ENCODE results near the gene WDR91. TPM values are rescaled to one million over a fixed set of nuclear protein-coding genes. Genes with fewer than 3 reads are reported as not detected.
"Not testable (repeated sequence)": the region's sequence is repeated elsewhere in the genome, so short reads cannot be mapped to it uniquely, and the experiment has no call there.

The WDR91 gene
- total and polyA plus RNA-seq, 4 donors = 12.6 to 41.4 (median 27.2) TPM

- no peak for DNase-seq
- no peak for ATAC-seq (ENCODE audit: low FRiP score)
- H3K4me1 ChIP-seq (ENCODE audit: control insufficient read depth in 1 of 2, insufficient read depth in 2 of 2, low read length in 2 of 2) = no peaks in the 10 kb centered on the region
- H3K36me3 ChIP-seq (ENCODE audit: control insufficient read depth in 1 of 2, insufficient read depth in 2 of 2, low read length in 1 of 2) = no peaks in the 10 kb centered on the region
- no peak overlapping the region for H3K4me3 ChIP-seq (ENCODE audit: low read length in 2 of 2)
- no peak overlapping the region for H3K27ac ChIP-seq (ENCODE audit: low read depth in 1 of 2, low read length in 2 of 2)
- H3K27me3 ChIP-seq (ENCODE audit: control insufficient read depth in 1 of 2, insufficient read depth in 2 of 2, low read length in 1 of 2) = no peaks in the 10 kb centered on the region
- 83 to 89% methylated on average over 2 of the region's 2 CpGs for WGBS, 2 donors
- no peaks in the 10 kb centered on the region for H3K9me3 ChIP-seq (ENCODE audit: control insufficient read depth, low read length)
- intact Hi-C loops (cut with DNase I) = no loop called here
Observed at GRCh38 chr7:135236727-135237126, 25.4 kb upstream of the WDR91 start.

- no peak overlapping the region for H3K4me3 ChIP-seq (ENCODE audit: low read length in 2 of 2)
- no peak overlapping the region for H3K27ac ChIP-seq (ENCODE audit: low read depth in 1 of 2, low read length in 2 of 2)
- 96 to 98% methylated on average over 5 of the region's 5 CpGs for WGBS, 2 donors
- H3K27me3 ChIP-seq (ENCODE audit: control insufficient read depth in 1 of 2, insufficient read depth in 2 of 2, low read length in 1 of 2) = no peaks in the 10 kb centered on the region
- no peak for ATAC-seq (ENCODE audit: low FRiP score)
- intact Hi-C loops (cut with DNase I) = no loop called here
- DNase-seq = no peak
- no peaks in the 10 kb centered on the region for H3K36me3 ChIP-seq (ENCODE audit: control insufficient read depth in 1 of 2, insufficient read depth in 2 of 2, low read length in 1 of 2)
- no peaks in the 10 kb centered on the region for H3K4me1 ChIP-seq (ENCODE audit: control insufficient read depth in 1 of 2, insufficient read depth in 2 of 2, low read length in 2 of 2)
- no peaks in the 10 kb centered on the region for H3K9me3 ChIP-seq (ENCODE audit: control insufficient read depth, low read length)
Observed at GRCh38 chr7:135235841-135236240, 24.5 kb upstream of the WDR91 start.

GRCh38 chr7:135234727-135235126, 23.4 kb upstream of the WDR91 start:
- Histone ChIP-seq H3K4me3 (ENCODE audit: low read length in 2 of 2) (no peak overlapping the region), H3K9me3 (ENCODE audit: control insufficient read depth, low read length) (no peaks in the 10 kb centered on the region), H3K36me3 (ENCODE audit: control insufficient read depth in 1 of 2, insufficient read depth in 2 of 2, low read length in 1 of 2) (no peaks in the 10 kb centered on the region), H3K27me3 (ENCODE audit: control insufficient read depth in 1 of 2, insufficient read depth in 2 of 2, low read length in 1 of 2) (no peaks in the 10 kb centered on the region), H3K27ac (ENCODE audit: low read depth in 1 of 2, low read length in 2 of 2) (no peak overlapping the region), H3K4me1 (ENCODE audit: control insufficient read depth in 1 of 2, insufficient read depth in 2 of 2, low read length in 2 of 2) (no peaks in the 10 kb centered on the region)
- WGBS, 2 donors = 58 to 69% methylated on average over 4 of the region's 4 CpGs
- intact Hi-C loops (cut with DNase I) = no loop called here
- DNase-seq (no peak), ATAC-seq (ENCODE audit: low FRiP score) (no peak)

GRCh38 chr7:135234095-135234494, 22.8 kb upstream of the WDR91 start:
- DNase-seq; H3K36me3 ChIP-seq (ENCODE audit: control insufficient read depth in 1 of 2, insufficient read depth in 2 of 2, low read length in 1 of 2); H3K27ac ChIP-seq (ENCODE audit: low read depth in 1 of 2, low read length in 2 of 2); H3K9me3 ChIP-seq (ENCODE audit: control insufficient read depth, low read length); H3K4me1 ChIP-seq (ENCODE audit: control insufficient read depth in 1 of 2, insufficient read depth in 2 of 2, low read length in 2 of 2); ATAC-seq (ENCODE audit: low FRiP score); H3K27me3 ChIP-seq (ENCODE audit: control insufficient read depth in 1 of 2, insufficient read depth in 2 of 2, low read length in 1 of 2); H3K4me3 ChIP-seq (ENCODE audit: low read length in 2 of 2); intact Hi-C loops (cut with DNase I): not testable (repeated sequence)
- WGBS, 2 donors = 92 to 94% methylated on average over 14 of the region's 14 CpGs

- WGBS, 2 donors = 92 to 94% methylated on average over 28 of the region's 28 CpGs
- DNase-seq (no peak), ATAC-seq (ENCODE audit: low FRiP score) (no peak)
- Histone ChIP-seq H3K4me1 (ENCODE audit: control insufficient read depth in 1 of 2, insufficient read depth in 2 of 2, low read length in 2 of 2) (no peaks in the 10 kb centered on the region), H3K27me3 (ENCODE audit: control insufficient read depth in 1 of 2, insufficient read depth in 2 of 2, low read length in 1 of 2) (no peaks in the 10 kb centered on the region), H3K27ac (ENCODE audit: low read depth in 1 of 2, low read length in 2 of 2) (no peak within 1 kb of the TSS), H3K36me3 (ENCODE audit: control insufficient read depth in 1 of 2, insufficient read depth in 2 of 2, low read length in 1 of 2) (no peaks in the 10 kb centered on the region), H3K4me3 (ENCODE audit: low read length in 2 of 2) (no peak within 1 kb of the TSS), H3K9me3 (ENCODE audit: control insufficient read depth, low read length) (no peaks in the 10 kb centered on the region)
- intact Hi-C loops (cut with DNase I) = no loop called here
Observed at GRCh38 chr7:135233570-135233969, 22.2 kb upstream of the WDR91 start, which contains the start of gene STRA8. STRA8 (plus strand) TSS chr7:135233838; CDS start chr7:135240525, 6,687 bp downstream.

- DNase-seq (no peak), ATAC-seq (ENCODE audit: low FRiP score) (no peak)
- Histone ChIP-seq H3K9me3 (ENCODE audit: control insufficient read depth, low read length) (no peaks in the 10 kb centered on the region), H3K4me1 (ENCODE audit: control insufficient read depth in 1 of 2, insufficient read depth in 2 of 2, low read length in 2 of 2) (no peaks in the 10 kb centered on the region), H3K36me3 (ENCODE audit: control insufficient read depth in 1 of 2, insufficient read depth in 2 of 2, low read length in 1 of 2) (no peaks in the 10 kb centered on the region), H3K27ac (ENCODE audit: low read depth in 1 of 2, low read length in 2 of 2) (no peak overlapping the region), H3K27me3 (ENCODE audit: control insufficient read depth in 1 of 2, insufficient read depth in 2 of 2, low read length in 1 of 2) (no peaks in the 10 kb centered on the region), H3K4me3 (ENCODE audit: low read length in 2 of 2) (no peak overlapping the region)
- 90 to 91% methylated on average over 13 of the region's 13 CpGs for WGBS, 2 donors
- intact Hi-C loops (cut with DNase I) = no loop called here
Observed at GRCh38 chr7:135232720-135233119, 21.4 kb upstream of the WDR91 start.

- WGBS, 2 donors = 96 to 98% methylated on average over 6 of the region's 6 CpGs
- Histone ChIP-seq H3K4me3 (ENCODE audit: low read length in 2 of 2) (no peak overlapping the region), H3K36me3 (ENCODE audit: control insufficient read depth in 1 of 2, insufficient read depth in 2 of 2, low read length in 1 of 2) (no peaks in the 10 kb centered on the region), H3K4me1 (ENCODE audit: control insufficient read depth in 1 of 2, insufficient read depth in 2 of 2, low read length in 2 of 2) (no peaks in the 10 kb centered on the region), H3K27me3 (ENCODE audit: control insufficient read depth in 1 of 2, insufficient read depth in 2 of 2, low read length in 1 of 2) (no peaks in the 10 kb centered on the region), H3K9me3 (ENCODE audit: control insufficient read depth, low read length) (no peaks in the 10 kb centered on the region), H3K27ac (ENCODE audit: low read depth in 1 of 2, low read length in 2 of 2) (no peak overlapping the region)
- no peak for DNase-seq
- intact Hi-C loops (cut with DNase I) = no loop called here
- no peak for ATAC-seq (ENCODE audit: low FRiP score)
Observed at GRCh38 chr7:135232087-135232486, 20.8 kb upstream of the WDR91 start.

- Histone ChIP-seq H3K27ac (ENCODE audit: low read depth in 1 of 2, low read length in 2 of 2) (no peak overlapping the region), H3K36me3 (ENCODE audit: control insufficient read depth in 1 of 2, insufficient read depth in 2 of 2, low read length in 1 of 2) (no peaks in the 10 kb centered on the region), H3K4me1 (ENCODE audit: control insufficient read depth in 1 of 2, insufficient read depth in 2 of 2, low read length in 2 of 2) (no peaks in the 10 kb centered on the region), H3K27me3 (ENCODE audit: control insufficient read depth in 1 of 2, insufficient read depth in 2 of 2, low read length in 1 of 2) (no peaks in the 10 kb centered on the region), H3K9me3 (ENCODE audit: control insufficient read depth, low read length) (no peaks in the 10 kb centered on the region), H3K4me3 (ENCODE audit: low read length in 2 of 2) (no peak overlapping the region)
- ATAC-seq (ENCODE audit: low FRiP score) (no peak), DNase-seq (no peak)
- intact Hi-C loops (cut with DNase I) = no loop called here
Observed at GRCh38 chr7:135231686-135232085, 20.4 kb upstream of the WDR91 start.

- no peaks in the 10 kb centered on the region for H3K36me3 ChIP-seq (ENCODE audit: control insufficient read depth in 1 of 2, insufficient read depth in 2 of 2, low read length in 1 of 2)
- no peaks in the 10 kb centered on the region for H3K27me3 ChIP-seq (ENCODE audit: control insufficient read depth in 1 of 2, insufficient read depth in 2 of 2, low read length in 1 of 2)
- no peak for DNase-seq
- 14 to 31% methylated on average over 1 of the region's 1 CpG for whole genome bisulfite sequencing, 2 donors
- no peaks in the 10 kb centered on the region for H3K9me3 ChIP-seq (ENCODE audit: control insufficient read depth, low read length)
- H3K4me3 ChIP-seq (ENCODE audit: low read length in 2 of 2) = no peak overlapping the region
- no peaks in the 10 kb centered on the region for H3K4me1 ChIP-seq (ENCODE audit: control insufficient read depth in 1 of 2, insufficient read depth in 2 of 2, low read length in 2 of 2)
- H3K27ac ChIP-seq (ENCODE audit: low read depth in 1 of 2, low read length in 2 of 2) = no peak overlapping the region
- no peak for ATAC-seq (ENCODE audit: low FRiP score)
- intact Hi-C loops (cut with DNase I) = no loop called here
Observed at GRCh38 chr7:135224027-135224426, 12.7 kb upstream of the WDR91 start.
